Caco-2 (cell line): Measurements from ENCODE around the gene ZFHX2. TPM values are rescaled to one million over a fixed set of nuclear protein-coding genes. Genes with fewer than 3 reads are reported as not detected.

Experiments used
- BruUV-seq: library from RNA; stranded (reverse); fragments of 400-500 nt; replicated peaks from 2 replicates; lab custom pipeline; 2021; lab: Mats Ljungman, UMichigan
- CTCF ChIA-PET: fragments of 300-600 bp; sonication (Branson Sonifier 250); formaldehyde crosslinking; loops from one replicate; lab custom pipeline; 2022; ENCODE audit warnings: antibody characterized with exemption; lab: Charles Lee
- POLR2A ChIA-PET: fragments of 300-600 bp; sonication (Branson Sonifier 250); formaldehyde crosslinking; loops from one replicate; lab custom pipeline; 2022; ENCODE audit warnings: antibody characterized with exemption; lab: Charles Lee
- DNase-seq, 2 experiments: peaks; one replicate each; pipeline versions ENCODE4 v3.0.0 to v3.0.0-alpha.2; 2020 to 2022
- H3K27me3 ChIP-seq: replicated peaks from 2 replicates; pipeline ENCODE4 v1.6.0; 2011; ENCODE audit warnings: low read length; ENCODE audit not compliant: control insufficient read depth, insufficient read depth
- H3K36me3 ChIP-seq: 2 replicates; pipeline ENCODE4 v1.5.1; 2011; ENCODE audit warnings: low read length; ENCODE audit not compliant: control insufficient read depth, insufficient read depth
- H3K4me1 ChIP-seq: fragments of 250-450 bp; sonication (Bioruptor Pico); 2 replicates; pipeline ENCODE4 v1.5.1; 2020; ENCODE audit warnings: mild to moderate bottlenecking
- H3K4me3 ChIP-seq: 2 replicates; pipeline ENCODE4 v1.5.1; 2011; ENCODE audit warnings: low read depth, mild to moderate bottlenecking, control low read depth, low read length
- H3K9me3 ChIP-seq: fragments of 250-450 bp; sonication (Bioruptor Pico); 2 replicates; pipeline ENCODE4 v1.5.1; 2020; ENCODE audit warnings: mild to moderate bottlenecking, moderate library complexity
- H3K27ac Mint-ChIP-seq: one replicate; pipeline ENCODE4 v1.8.0; 2022; ENCODE audit warnings: mixed read lengths; ENCODE audit not compliant: unreplicated experiment
- H3K27me3 Mint-ChIP-seq: one replicate; pipeline ENCODE4 v1.8.0; 2022; ENCODE audit warnings: mixed read lengths; ENCODE audit not compliant: insufficient read depth, unreplicated experiment
- H3K36me3 Mint-ChIP-seq: one replicate; pipeline ENCODE4 v1.8.0; 2022; ENCODE audit warnings: mild to moderate bottlenecking, mixed read lengths; ENCODE audit not compliant: insufficient read depth, unreplicated experiment
- H3K4me1 Mint-ChIP-seq: one replicate; pipeline ENCODE4 v1.8.0; 2022; ENCODE audit warnings: low read depth, mixed read lengths; ENCODE audit not compliant: unreplicated experiment
- H3K4me3 Mint-ChIP-seq: one replicate; pipeline ENCODE4 v1.8.0; 2022; ENCODE audit warnings: mild to moderate bottlenecking, moderate library complexity, mixed read lengths; ENCODE audit not compliant: unreplicated experiment
- H3K9me3 Mint-ChIP-seq: one replicate; pipeline ENCODE4 v1.8.0; 2022; ENCODE audit warnings: mixed read lengths; ENCODE audit not compliant: unreplicated experiment
- CTCF ChIP-seq, 2 experiments: fragments of 200-600 bp in 1 of 2; IDR thresholded peaks; 1 replicate in 1 of 2; 2 replicates in 1 of 2; pipeline versions ENCODE4 v1.5.1 to v1.8.0; 2011 to 2022; ENCODE audit warnings: antibody characterized with exemption in 1 of 2, control low read depth in 1 of 2, inconsistent platforms in 1 of 2, low read depth in 1 of 2, low read length in 1 of 2, mild to moderate bottlenecking in 1 of 2, moderate library complexity in 1 of 2; ENCODE audit not compliant: insufficient read depth in 1 of 2, severe bottlenecking in 1 of 2, unreplicated experiment in 1 of 2
- intact Hi-C: fragments of 100-400 bp; cut with micrococcal nuclease; formaldehyde crosslinking; loops from one replicate; pipeline ENCODE4 v1.10.0; 2022; ENCODE audit not compliant: unreplicated experiment
- total RNA-seq: library from RNA; stranded (reverse); gene quantifications from 2 replicates; pipeline ENCODE4 v1.2.3, GENCODE V29; 2022

Gene ZFHX2
- total RNA-seq, 1 experiment from 2014 or later: 1.1 TPM

- no TSS peak for BruUV-seq
These were observed 58.8 kb downstream of the ZFHX2 start for GRCh38 chr14:23492618-23493272.

GRCh38 chr14:23487216-23487615 lies 64.3 kb downstream of the ZFHX2 start:
- H3K27ac Mint-ChIP-seq: peak overlapping the region; percentile 52

More at GRCh38 chr14:23492618-23493272, 58.8 kb downstream of the ZFHX2 start:
- POLR2A ChIA-PET: no interaction called here
- no peak for DNase-seq
- H3K4me1 Mint-ChIP-seq: peaks cover 10% of the 10 kb centered on the region
- H3K9me3 Mint-ChIP-seq: no peaks in the 10 kb centered on the region
- peaks cover 4% of the 10 kb centered on the region; the same call in 1 of the 2 replicates for H3K4me1 ChIP-seq
- intact Hi-C loops: no loop called here
- H3K4me3 ChIP-seq: no peak overlapping the region
- CTCF ChIA-PET: no interaction called here
- H3K4me3 Mint-ChIP-seq: no peak overlapping the region
- H3K27ac Mint-ChIP-seq: no peak overlapping the region
- no peaks in the 10 kb centered on the region for H3K27me3 ChIP-seq
- no peaks in the 10 kb centered on the region for H3K36me3 ChIP-seq
- TF ChIP-seq CTCF (IDR thresholded peaks at IDR 0.05; ENCODE audit: insufficient read depth in 1 of 2, low read depth in 1 of 2, low read length in 1 of 2, severe bottlenecking in 1 of 2, unreplicated experiment in 1 of 2): no peak
- no peaks in the 10 kb centered on the region for H3K36me3 Mint-ChIP-seq
- H3K27me3 Mint-ChIP-seq: no peaks in the 10 kb centered on the region
- no peaks in the 10 kb centered on the region for H3K9me3 ChIP-seq

GRCh38 chr14:23486036-23486435 lies 65.5 kb downstream of the ZFHX2 start:
- Histone ChIP-seq H3K27me3 (no peaks in the 10 kb centered on the region), H3K9me3 (no peaks in the 10 kb centered on the region), H3K4me1 (no peaks in the 10 kb centered on the region), H3K36me3 (no peaks in the 10 kb centered on the region; the same call in none of the 2 replicates), H3K4me3 (no peak overlapping the region)
- no peaks in the 10 kb centered on the region for H3K4me1 Mint-ChIP-seq
- no peak for TF ChIP-seq CTCF (IDR thresholded peaks at IDR 0.05; ENCODE audit: insufficient read depth in 1 of 2, low read depth in 1 of 2, low read length in 1 of 2, severe bottlenecking in 1 of 2, unreplicated experiment in 1 of 2)
- H3K36me3 Mint-ChIP-seq: peaks cover 6% of the 10 kb centered on the region
- POLR2A ChIA-PET: no interaction called here
- no peaks in the 10 kb centered on the region for H3K9me3 Mint-ChIP-seq
- H3K27me3 Mint-ChIP-seq: no peaks in the 10 kb centered on the region
- no peak for DNase-seq
- no peak overlapping the region for H3K4me3 Mint-ChIP-seq
- CTCF ChIA-PET: no interaction called here
- no peak overlapping the region for H3K27ac Mint-ChIP-seq
- BruUV-seq: no TSS peak
- intact Hi-C loops: no loop called here

More at GRCh38 chr14:23487216-23487615, 64.3 kb downstream of the ZFHX2 start:
- no peaks in the 10 kb centered on the region for H3K4me1 ChIP-seq
- no TSS peak for BruUV-seq
- DNase-seq: no peak
- H3K4me3 Mint-ChIP-seq: no peak overlapping the region
- POLR2A ChIA-PET: no interaction called here
- no peaks in the 10 kb centered on the region for H3K9me3 ChIP-seq
- TF ChIP-seq CTCF (IDR thresholded peaks at IDR 0.05; ENCODE audit: insufficient read depth in 1 of 2, low read depth in 1 of 2, low read length in 1 of 2, severe bottlenecking in 1 of 2, unreplicated experiment in 1 of 2): no peak
- H3K4me3 ChIP-seq: no peak overlapping the region
- CTCF ChIA-PET: no interaction called here
- H3K36me3 Mint-ChIP-seq: peaks cover 6% of the 10 kb centered on the region
- H3K4me1 Mint-ChIP-seq: peaks cover 1% of the 10 kb centered on the region
- H3K36me3 ChIP-seq: no peaks in the 10 kb centered on the region; the same call in 1 of the 2 replicates
- no peaks in the 10 kb centered on the region for H3K27me3 Mint-ChIP-seq
- H3K27me3 ChIP-seq: no peaks in the 10 kb centered on the region
- no peaks in the 10 kb centered on the region for H3K9me3 Mint-ChIP-seq
- intact Hi-C loops: no loop called here
